ENCODE measurements around the gene SVEP1. TPM values are rescaled to one million over a fixed set of nuclear protein-coding genes. Genes with fewer than 3 reads are reported as not detected.

SVEP1 gene
- total RNA-seq, 2 experiments from 2014 or later, result not detected

GRCh38 chr9:110578575-110579033 is 937 bp downstream of the SVEP1 start:
- Histone ChIP-seq H3K27me3 (ENCODE audit: control insufficient read depth in 1 of 2, insufficient read depth in 2 of 2, low read length in 2 of 2) (peaks cover 13 to 26% of the 10 kb centered on the region in 2 experiments), H3K9me3 (ENCODE audit: control insufficient read depth in 1 of 2, insufficient read depth in 1 of 2, low read length in 2 of 2) (peaks cover 0 to 14% of the 10 kb centered on the region in 2 experiments), H3K4me3 (ENCODE audit: low read length) (no peak overlapping the region), H3K36me3 (ENCODE audit: insufficient read depth, low read length) (no peaks in the 10 kb centered on the region), H3K27ac (ENCODE audit: low read depth in 1 of 2, low read length in 2 of 2) (no peak overlapping the region), H3K4me1 (ENCODE audit: insufficient read depth, low read length) (no peaks in the 10 kb centered on the region)
- Mint-ChIP-seq H3K36me3 (ENCODE audit: low read depth) (no peaks in the 10 kb centered on the region), H3K27ac (no peak overlapping the region), H3K27me3 (peaks cover 48% of the 10 kb centered on the region), H3K4me1 (ENCODE audit: low read depth) (no peaks in the 10 kb centered on the region), H3K9me3 (no peaks in the 10 kb centered on the region), H3K4me3 (no peak overlapping the region)
- ChIA-PET CTCF (no interaction called here), POLR2A (no interaction called here)
- DNase-seq (no peak), ATAC-seq (ENCODE audit: poor library complexity) (no peak)
- no peak for TF ChIP-seq CTCF (IDR thresholded peaks at IDR 0.05)
- intact Hi-C loops (cut with DNase I, micrococcal nuclease), result no loop called here

- ChIA-PET CTCF (interaction anchor here (0.8 kb wide), 1 partner anchor 11 kb away, joined by 3 read pairs; no protein-coding TSS in a partner anchor), POLR2A (no interaction called here)
- ATAC-seq (ENCODE audit: poor library complexity) (no peak), DNase-seq (no peak)
- Histone ChIP-seq H3K4me3 (ENCODE audit: low read length) (no peak overlapping the region), H3K9me3 (ENCODE audit: control insufficient read depth in 1 of 2, insufficient read depth in 1 of 2, low read length in 2 of 2) (peaks cover 0 to 14% of the 10 kb centered on the region in 2 experiments), H3K36me3 (ENCODE audit: insufficient read depth, low read length) (no peaks in the 10 kb centered on the region), H3K27me3 (ENCODE audit: control insufficient read depth in 1 of 2, insufficient read depth in 2 of 2, low read length in 2 of 2) (peaks cover 13 to 26% of the 10 kb centered on the region in 2 experiments), H3K4me1 (ENCODE audit: insufficient read depth, low read length) (no peaks in the 10 kb centered on the region), H3K27ac (ENCODE audit: low read depth in 1 of 2, low read length in 2 of 2) (no peak overlapping the region)
- Mint-ChIP-seq H3K27ac (no peak overlapping the region), H3K27me3 (peaks cover 48% of the 10 kb centered on the region), H3K9me3 (no peaks in the 10 kb centered on the region), H3K36me3 (ENCODE audit: low read depth) (no peaks in the 10 kb centered on the region), H3K4me1 (ENCODE audit: low read depth) (no peaks in the 10 kb centered on the region), H3K4me3 (no peak overlapping the region)
- intact Hi-C loops (cut with DNase I, micrococcal nuclease), result no loop called here
- no peak for TF ChIP-seq CTCF (IDR thresholded peaks at IDR 0.05)
Observed at GRCh38 chr9:110575945-110576344, 3.6 kb downstream of the SVEP1 start.

- ChIA-PET POLR2A (no interaction called here), CTCF (interaction anchor here (0.8 kb wide), 1 partner anchor 10 kb away, joined by 3 read pairs; no protein-coding TSS in a partner anchor)
- no peak overlapping the region for H3K4me3 ChIP-seq (ENCODE audit: low read length)
- peaks cover 11 to 22% of the 10 kb centered on the region in 2 experiments for H3K27me3 ChIP-seq (ENCODE audit: control insufficient read depth in 1 of 2, insufficient read depth in 2 of 2, low read length in 2 of 2)
- peaks cover 40% of the 10 kb centered on the region for H3K27me3 Mint-ChIP-seq
- no peak overlapping the region for H3K27ac Mint-ChIP-seq
- ATAC-seq (ENCODE audit: poor library complexity) (no peak), DNase-seq (no peak)
- no peak overlapping the region for H3K4me3 Mint-ChIP-seq
- H3K4me1 Mint-ChIP-seq (ENCODE audit: low read depth), result no peaks in the 10 kb centered on the region
- no peak overlapping the region for H3K27ac ChIP-seq (ENCODE audit: low read depth in 1 of 2, low read length in 2 of 2)
- no peak for TF ChIP-seq CTCF (IDR thresholded peaks at IDR 0.05)
- intact Hi-C loops (cut with DNase I, micrococcal nuclease), result no loop called here
- no peaks in the 10 kb centered on the region for H3K4me1 ChIP-seq (ENCODE audit: insufficient read depth, low read length)
- H3K36me3 Mint-ChIP-seq (ENCODE audit: low read depth), result no peaks in the 10 kb centered on the region
- no peaks in the 10 kb centered on the region for H3K36me3 ChIP-seq (ENCODE audit: insufficient read depth, low read length)
- no peaks in the 10 kb centered on the region for H3K9me3 Mint-ChIP-seq
- H3K9me3 ChIP-seq (ENCODE audit: control insufficient read depth in 1 of 2, insufficient read depth in 1 of 2, low read length in 2 of 2), result peaks cover 0 to 14% of the 10 kb centered on the region in 2 experiments
Observed at GRCh38 chr9:110575169-110575568, 4.4 kb downstream of the SVEP1 start.

Measured in CD4-positive, alpha-beta T cell (primary cell).